UCSD-AML1 (cell line): Measurements from ENCODE around the gene PDE6B.
"Not testable (repeated sequence)": the region's sequence is repeated elsewhere in the genome, so short reads cannot be mapped to it uniquely, and the experiment has no call there.

Experiments
- DNase-seq: peaks from one replicate; lab custom pipeline; 2025; ENCODE audit not compliant: unreplicated experiment; lab: John Stamatoyannopoulos, UW

PDE6B gene

GRCh38 chr4:624705-625590, at the start of gene PDE6B:
PDE6B (plus strand) TSS chr4:625573; CDS start chr4:625627, 54 bp downstream.
- DNase-seq, result no peak

- no peak for DNase-seq
These were observed 49.0 kb upstream of the PDE6B start, which contains the start of gene TMEM271 for GRCh38 chr4:576245-576821. TMEM271 (minus strand) TSS chr4:576295; CDS start chr4:576062, 233 bp downstream.

GRCh38 chr4:576991-577498, 48.3 kb upstream of the PDE6B start:
- DNase-seq, result no peak

- DNase-seq, result no peak
These were observed 47.6 kb upstream of the PDE6B start for GRCh38 chr4:577499-578450.

GRCh38 chr4:578451-579443, 46.6 kb upstream of the PDE6B start:
- no peak for DNase-seq

- no peak for DNase-seq
These were observed 45.7 kb upstream of the PDE6B start for GRCh38 chr4:579543-580175.

GRCh38 chr4:581181-581580, 44.2 kb upstream of the PDE6B start:
- DNase-seq, result no peak

GRCh38 chr4:581753-582361, 43.5 kb upstream of the PDE6B start:
- DNase-seq, result no peak

GRCh38 chr4:583820-584219, 41.6 kb upstream of the PDE6B start:
- DNase-seq, result no peak

- DNase-seq, result no peak
These were observed 37.6 kb upstream of the PDE6B start for GRCh38 chr4:587671-588350.

- no peak for DNase-seq
These were observed 37.0 kb upstream of the PDE6B start for GRCh38 chr4:588351-588849.

- no peak for DNase-seq
These were observed 36.0 kb upstream of the PDE6B start for GRCh38 chr4:589219-589963.

GRCh38 chr4:590313-590841, 35.0 kb upstream of the PDE6B start:
- no peak for DNase-seq

- DNase-seq, result not testable (repeated sequence)
These were observed 33.2 kb upstream of the PDE6B start for GRCh38 chr4:592178-592577.

- no peak for DNase-seq
These were observed 32.4 kb upstream of the PDE6B start for GRCh38 chr4:592825-593520.

- DNase-seq, result no peak
These were observed 26.4 kb upstream of the PDE6B start for GRCh38 chr4:598925-599324.

GRCh38 chr4:600166-600565, 25.2 kb upstream of the PDE6B start:
- DNase-seq, result no peak
